ENCODE measurements around the gene PRKAG3.

Gene PRKAG3

GRCh38 chr2:218839888-218840287, 8.3 kb upstream of the PRKAG3 start:
- DNase-seq (ENCODE audit: low read depth), result no peak

- DNase-seq (ENCODE audit: low read depth), result no peak
Observed at GRCh38 chr2:218839430-218839829, 7.8 kb upstream of the PRKAG3 start.

DNA sequence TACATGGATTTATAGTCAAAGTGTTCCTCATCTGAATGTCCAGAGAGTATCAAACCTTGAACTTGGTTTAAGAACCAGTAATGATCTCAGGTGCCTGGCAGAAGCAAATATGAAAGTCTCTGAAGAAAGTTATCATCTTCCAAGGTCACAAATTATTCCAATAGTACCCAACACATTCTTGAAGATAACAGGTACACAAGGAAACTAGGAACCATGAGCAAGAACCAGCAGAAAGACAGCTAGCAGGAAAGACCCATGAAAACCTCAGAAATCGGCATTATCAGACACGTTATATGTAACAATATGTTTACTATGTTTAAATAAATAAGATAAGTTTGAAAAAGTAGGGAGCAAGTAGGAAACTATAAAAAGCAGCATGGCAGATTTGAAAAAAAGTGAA, 5.9 kb upstream of the PRKAG3 start:
- DNase-seq (ENCODE audit: low read depth), result no peak

DNA sequence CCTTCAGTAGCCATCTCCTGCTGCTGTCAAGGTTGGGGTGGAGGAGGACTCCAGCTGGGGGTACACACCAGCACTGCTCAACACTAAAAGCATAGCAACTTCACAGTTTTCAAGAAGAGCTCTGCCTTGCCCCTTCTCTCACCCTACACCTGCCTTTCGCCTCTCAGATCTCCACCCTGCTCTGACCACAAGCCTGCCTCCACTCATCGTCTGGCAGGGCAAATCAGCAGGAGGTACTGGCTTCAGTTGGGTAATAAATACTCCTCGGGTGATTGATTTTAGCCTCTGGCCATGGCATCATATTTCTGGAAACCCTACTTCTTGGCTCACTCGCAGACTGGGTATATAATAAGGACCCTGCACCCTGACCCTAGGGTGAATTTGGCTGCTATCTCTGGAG, 3.1 kb upstream of the PRKAG3 start:
- DNase-seq (ENCODE audit: low read depth), result no peak

- no peak for DNase-seq (ENCODE audit: low read depth)
Observed at GRCh38 chr2:218833023-218833609, 1.5 kb upstream of the PRKAG3 start.

DNA sequence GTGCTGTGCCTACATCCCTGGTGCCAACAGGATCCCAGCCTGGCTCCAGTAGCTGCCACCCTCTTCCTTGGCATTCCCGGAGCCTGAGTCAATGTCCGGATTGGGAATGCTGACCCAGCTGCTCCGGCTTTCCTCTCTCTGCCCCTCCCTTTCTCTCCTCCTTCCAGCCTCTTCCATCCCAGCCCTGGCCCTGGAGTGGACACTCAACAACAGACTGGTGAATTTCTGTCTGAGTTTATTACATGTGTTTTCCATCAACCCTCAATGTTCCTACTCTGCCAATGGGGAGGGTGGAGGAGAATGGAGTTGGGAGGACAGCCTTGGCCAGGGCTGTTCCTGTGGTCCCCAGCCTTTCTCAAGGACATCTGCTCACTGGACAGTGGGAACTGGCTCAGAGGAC, 917 bp upstream of the PRKAG3 start:
- no peak for DNase-seq (ENCODE audit: low read depth)

DNA sequence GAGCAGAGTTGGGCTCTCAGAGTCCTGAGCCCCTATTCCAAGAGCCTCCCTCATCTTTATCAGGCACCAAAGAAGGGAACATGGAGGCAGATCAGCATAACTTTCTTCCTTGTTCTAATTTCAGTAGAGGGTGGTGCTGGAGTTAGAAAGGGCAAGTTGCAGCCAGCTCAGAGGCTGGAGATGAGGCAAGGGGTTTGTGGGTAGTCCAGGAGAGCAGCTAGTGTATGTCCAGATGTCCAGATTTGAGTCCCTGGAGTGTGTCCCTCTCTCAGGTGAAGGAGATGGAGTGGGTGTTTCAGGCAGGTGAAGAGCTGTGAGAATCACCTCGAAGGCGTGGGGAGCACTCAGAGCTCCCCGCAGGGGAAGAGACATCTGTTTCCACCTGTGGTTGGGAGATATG, 478 bp upstream of the PRKAG3 start:
- DNase-seq (ENCODE audit: low read depth), result no peak

DNA sequence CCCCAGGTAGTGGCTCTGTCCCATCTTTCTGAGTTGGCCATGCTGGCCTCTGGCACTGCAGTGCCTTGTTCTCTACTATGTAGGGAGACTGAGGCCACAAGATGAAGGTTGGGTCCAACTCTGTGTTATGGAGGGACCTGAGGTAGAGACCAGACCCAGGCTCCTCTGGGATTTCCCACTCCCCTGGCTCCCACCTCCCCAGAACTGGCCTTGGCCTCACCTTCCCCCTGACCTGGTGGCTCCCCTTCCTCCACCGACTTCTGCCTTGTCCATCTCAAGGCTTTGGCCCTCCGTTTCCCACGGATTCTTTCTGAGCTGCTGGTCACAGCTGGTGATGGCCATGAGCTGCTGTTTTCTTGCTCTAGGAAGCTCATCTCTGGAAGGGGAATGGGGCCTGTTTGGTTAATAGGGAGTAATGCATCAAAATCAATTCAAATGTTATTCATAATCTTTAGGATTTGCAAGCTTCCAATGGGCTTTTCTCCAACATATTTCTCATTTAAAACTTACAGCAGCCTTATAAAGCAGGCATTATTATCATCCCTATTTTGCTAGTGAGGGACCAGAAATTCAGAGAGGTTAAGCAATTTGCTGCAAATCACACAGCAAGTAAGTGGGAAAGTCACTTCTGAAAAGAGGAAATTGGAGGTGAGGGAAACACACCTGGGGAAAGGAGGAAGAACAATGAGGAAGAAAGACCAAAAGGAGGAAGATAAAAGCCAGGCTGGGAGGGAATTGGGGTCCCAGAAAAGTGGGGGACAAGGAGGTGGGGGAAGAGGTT, 887 bp downstream of the PRKAG3 start:
- DNase-seq (ENCODE audit: low read depth), result no peak

DNA sequence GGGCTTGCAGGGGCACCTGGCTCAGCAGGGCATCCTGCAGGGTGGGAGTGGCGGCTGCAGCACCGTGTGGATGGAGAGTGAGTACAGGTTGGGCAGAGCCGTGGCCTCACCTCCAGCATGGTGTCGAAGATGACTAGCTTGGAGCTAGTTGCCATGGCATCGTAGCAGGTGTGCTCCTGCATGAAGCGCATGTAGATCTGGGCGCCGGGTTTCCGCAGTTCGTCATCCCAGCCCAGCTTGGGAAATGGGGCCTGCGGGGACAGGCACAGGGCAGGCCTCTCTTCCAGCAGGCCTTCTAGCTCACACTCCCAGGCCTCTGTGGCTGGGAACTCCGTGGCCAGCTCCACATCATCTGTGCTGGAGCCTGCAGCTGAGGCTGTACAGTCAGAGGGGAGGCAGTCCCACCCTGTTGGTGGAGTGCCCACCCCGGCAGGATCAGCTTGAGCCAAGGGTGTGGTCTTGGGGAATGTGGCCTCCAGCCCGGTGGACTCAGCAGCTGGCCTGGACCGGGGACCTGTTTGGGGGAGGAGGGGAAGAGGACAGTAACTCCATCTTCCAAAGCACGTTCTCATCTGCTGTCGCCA, 1.6 kb downstream of the PRKAG3 start:
- DNase-seq (ENCODE audit: low read depth), result no peak

GRCh38 chr2:218828477-218828778, 3.2 kb downstream of the PRKAG3 start:
- DNase-seq (ENCODE audit: low read depth), result no peak

- no peak for DNase-seq (ENCODE audit: low read depth)
Observed at GRCh38 chr2:218827701-218828476, 3.7 kb downstream of the PRKAG3 start.

GRCh38 chr2:218826791-218827190, 4.8 kb downstream of the PRKAG3 start:
- no peak for DNase-seq (ENCODE audit: low read depth)

GRCh38 chr2:218824004-218824403, 7.6 kb downstream of the PRKAG3 start:
- DNase-seq (ENCODE audit: low read depth), result no peak

DNA sequence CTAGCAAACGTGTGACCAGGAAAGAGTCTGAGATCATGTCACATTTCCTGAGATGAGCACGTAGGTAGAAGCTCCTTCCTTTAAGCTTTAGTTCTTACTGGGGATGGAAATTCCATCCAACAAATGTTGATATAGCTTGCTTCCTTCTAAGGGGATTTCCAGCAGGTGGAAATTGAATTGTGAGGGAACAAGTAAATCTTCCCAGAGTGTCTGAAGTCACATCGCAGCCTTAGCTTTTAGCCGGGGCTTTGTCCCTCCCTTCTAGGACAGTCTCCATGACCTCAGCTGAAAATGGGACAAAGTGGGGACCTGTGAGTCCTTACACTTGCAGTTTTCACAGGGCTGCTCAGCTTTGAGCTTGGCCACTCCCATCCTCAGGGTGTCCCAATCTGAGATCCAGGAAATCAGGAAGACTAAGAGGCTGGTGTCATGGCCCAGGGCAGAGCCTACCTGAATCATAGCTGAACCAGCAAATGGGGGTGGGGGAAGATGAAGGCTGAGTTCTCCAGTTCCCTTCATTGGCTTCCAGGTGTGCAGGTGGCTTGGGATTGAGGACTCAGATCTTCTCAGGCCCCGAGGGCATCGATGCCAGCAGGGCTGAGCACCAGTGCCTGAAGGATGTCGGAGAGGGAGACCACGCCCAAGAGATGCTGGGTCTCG, 8.3 kb downstream of the PRKAG3 start:
- DNase-seq (ENCODE audit: low read depth), result no peak

DNA sequence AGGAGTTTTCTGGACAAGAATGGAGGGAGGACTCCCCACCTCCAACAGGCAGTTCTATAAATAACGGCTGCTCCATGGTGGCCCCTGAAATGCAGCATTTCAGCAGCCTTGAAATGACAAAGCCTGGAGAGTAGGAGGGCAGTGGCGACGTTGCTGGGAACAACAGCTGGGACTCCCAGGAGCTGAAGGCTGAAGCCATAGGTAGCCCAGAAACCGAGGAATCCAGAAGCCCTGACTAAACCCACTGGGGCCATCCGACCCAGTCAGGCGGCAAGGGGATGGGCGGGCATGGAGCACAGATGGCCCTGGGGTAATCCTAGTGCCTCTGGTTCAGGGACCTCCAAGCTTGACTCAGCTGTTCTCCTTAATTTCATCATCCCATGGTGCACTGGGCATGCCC, 9.0 kb downstream of the PRKAG3 start:
- DNase-seq (ENCODE audit: low read depth), result no peak

- no peak for DNase-seq (ENCODE audit: low read depth)
Observed at GRCh38 chr2:218821605-218822211, 9.9 kb downstream of the PRKAG3 start.

DNA sequence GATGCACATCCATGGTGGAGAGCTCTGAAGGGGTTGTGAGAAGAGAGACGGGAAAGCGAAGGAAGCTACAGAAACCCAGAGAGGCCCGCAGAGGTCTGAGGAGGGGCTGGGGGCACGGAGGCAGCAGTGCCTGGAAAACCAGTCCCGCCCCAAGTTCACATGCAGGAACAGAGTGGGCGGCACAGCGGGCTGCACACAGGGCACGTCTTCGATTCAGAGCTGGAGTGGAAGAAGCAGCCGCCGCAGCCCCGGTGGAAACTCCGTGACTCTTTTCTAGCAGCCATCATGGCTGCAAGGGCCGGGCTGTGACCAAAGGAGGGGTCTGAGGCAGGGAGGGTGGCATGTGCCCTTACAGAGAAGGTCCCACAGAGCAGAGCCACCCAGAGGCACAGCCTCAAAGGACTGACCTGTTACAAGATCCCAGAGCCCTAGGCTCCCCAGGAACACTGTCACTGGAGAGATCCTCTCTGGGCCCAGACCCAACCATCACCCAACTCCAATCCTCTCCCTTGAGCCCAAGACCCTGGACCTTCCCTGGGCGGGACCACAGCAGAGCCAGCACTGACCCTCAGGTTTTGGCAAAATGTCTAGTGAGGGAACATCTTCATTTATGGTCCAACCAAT, 10.7 kb downstream of the PRKAG3 start:
- no peak for DNase-seq (ENCODE audit: low read depth)

DNA sequence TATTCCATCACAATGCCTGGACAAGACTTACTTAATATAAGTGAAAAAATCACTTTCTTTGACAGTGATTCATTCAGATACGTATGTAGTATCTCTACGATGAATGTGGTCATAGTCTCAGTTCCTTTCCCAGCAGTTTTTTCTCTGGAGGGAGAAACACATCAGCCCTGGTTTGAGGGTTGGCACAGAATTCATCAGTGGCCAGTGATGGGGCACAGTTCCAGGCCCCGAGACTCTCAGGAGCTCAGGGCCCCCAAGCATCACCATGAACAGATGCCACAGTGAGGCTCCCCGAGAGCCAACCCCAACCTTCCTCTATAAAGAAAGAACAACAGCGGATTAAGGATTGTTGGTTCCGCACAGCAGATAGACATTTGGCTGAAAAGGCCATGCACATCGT, 12.5 kb downstream of the PRKAG3 start:
- DNase-seq (ENCODE audit: low read depth), result no peak

DNA sequence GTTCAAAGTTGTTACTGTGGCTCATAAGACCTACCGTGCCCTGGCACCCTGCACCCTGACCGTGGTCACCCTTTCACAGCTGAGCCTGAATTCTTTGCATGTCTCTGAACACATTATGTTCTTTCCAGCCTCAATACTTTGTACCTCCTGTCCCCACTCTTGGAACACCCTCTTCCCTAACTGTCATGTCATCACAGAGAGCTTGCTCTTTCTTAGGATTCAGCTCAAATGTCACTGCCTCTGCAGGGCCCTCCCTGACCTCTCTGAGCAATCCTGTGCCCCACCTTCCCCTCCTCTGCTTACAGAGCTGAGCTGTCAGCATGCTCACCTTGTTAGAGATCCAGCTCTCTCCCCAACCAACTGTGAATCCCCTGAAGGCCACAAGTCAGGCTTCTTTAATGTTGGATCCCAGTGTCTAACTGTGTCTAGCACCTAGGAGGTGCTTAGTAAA, 15.0 kb downstream of the PRKAG3 start:
- no peak for DNase-seq (ENCODE audit: low read depth)

DNA sequence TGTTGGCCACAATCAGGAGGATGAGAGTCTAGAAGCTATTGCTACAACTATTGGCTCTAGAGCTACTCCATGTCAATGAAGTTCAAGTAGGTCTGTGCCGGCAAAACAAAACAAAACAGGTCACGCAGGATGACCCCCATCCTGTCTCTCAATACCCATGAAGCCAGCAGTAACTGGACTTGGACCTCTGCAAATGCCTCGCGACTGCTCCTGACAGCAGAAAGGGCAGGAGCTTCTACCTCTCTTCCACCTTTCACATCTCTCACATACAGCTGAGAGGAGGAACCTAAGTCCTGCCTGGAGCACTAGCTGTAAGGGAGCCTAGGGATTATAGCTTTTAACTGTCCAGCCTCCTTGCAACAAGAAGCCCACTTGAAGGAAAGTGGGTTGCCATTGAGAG, 16.0 kb downstream of the PRKAG3 start:
- DNase-seq (ENCODE audit: low read depth), result no peak

- DNase-seq (ENCODE audit: low read depth), result no peak
Observed at GRCh38 chr2:218815244-218815637, 16.4 kb downstream of the PRKAG3 start.

Data from stimulated activated CD8-positive, alpha-beta memory T cell treated with anti-CD3 and anti-CD28 coated beads, Interleukin-12 subunit alpha, Interleukin-12 subunit beta, amount 100 ng/mL, for 4 hours (primary cell).